K562 (cell line): ENCODE measurements around the gene TRMT1. TPM values are rescaled to one million over a fixed set of nuclear protein-coding genes. Genes with fewer than 3 reads are reported as not detected.

Experiments
- ARID4B ChIP-seq: sonication (generic); formaldehyde crosslinking; IDR thresholded peaks from 2 replicates; pipeline ENCODE4 v1.8.0; 2022; ENCODE audit warnings: mild to moderate bottlenecking, missing genetic modification reagents
- DDX20 ChIP-seq: fragments of 450-650 bp; IDR thresholded peaks from 2 replicates; pipeline ENCODE4 v1.6.1; 2016; ENCODE audit warnings: missing genetic modification characterization, low read depth, mild to moderate bottlenecking, missing compliant biosample characterization, moderate library complexity
- E2F6 ChIP-seq, 2 experiments: IDR thresholded peaks; 2 replicates each; pipeline ENCODE4 v1.6.1; 2011; ENCODE audit warnings: borderline replicate concordance in 1 of 2, control low read depth in 1 of 2, low read depth in 1 of 2, low read length in 1 of 2, mild to moderate bottlenecking in 1 of 2, mixed read lengths in 1 of 2, moderate library complexity in 1 of 2; ENCODE audit not compliant: insufficient read depth in 1 of 2, insufficient read length in 1 of 2, poor library complexity in 1 of 2, severe bottlenecking in 1 of 2; ENCODE audit errors: extremely low read depth in 1 of 2
- HDAC1 ChIP-seq, 2 experiments: fragments of 450-650 bp; IDR thresholded peaks; 2 replicates each; pipeline ENCODE4 v1.6.1; 2016 to 2017; ENCODE audit warnings: inconsistent platforms in 1 of 2, mild to moderate bottlenecking in 1 of 2, moderate library complexity in 1 of 2
- HDAC8 ChIP-seq: fragments of 450-650 bp; IDR thresholded peaks from 2 replicates; pipeline ENCODE4 v1.6.1; 2016; ENCODE audit warnings: mild to moderate bottlenecking, missing genetic modification characterization, moderate library complexity, missing compliant biosample characterization
- IRF1 ChIP-seq: sonication (generic); formaldehyde crosslinking; IDR thresholded peaks from 2 replicates; pipeline ENCODE4 v1.8.0; 2022; ENCODE audit warnings: missing genetic modification reagents, mild to moderate bottlenecking, borderline replicate concordance
- KDM4B ChIP-seq, 2 experiments: fragments of 450-650 bp in 1 of 2; sonication (generic) in 1 of 2; IDR thresholded peaks; 2 replicates each; pipeline ENCODE4 v1.6.1; 2016 to 2017; ENCODE audit warnings: borderline replicate concordance in 2 of 2, antibody characterized with exemption in 1 of 2, low read depth in 1 of 2, mild to moderate bottlenecking in 1 of 2
- KHSRP ChIP-seq: fragments of 450-650 bp; IDR thresholded peaks from 2 replicates; pipeline ENCODE4 v1.6.1; 2017
- NCOA1 ChIP-seq: fragments of 450-650 bp; IDR thresholded peaks from 2 replicates; pipeline ENCODE4 v1.6.1; 2016; ENCODE audit warnings: low read depth
- NFIC ChIP-seq: fragments of 450-650 bp; IDR thresholded peaks from 2 replicates; pipeline ENCODE4 v1.6.1; 2017; ENCODE audit warnings: mild to moderate bottlenecking, inconsistent platforms
- NR1H2 ChIP-seq: sonication (generic); formaldehyde crosslinking; IDR thresholded peaks from 2 replicates; pipeline ENCODE4 v1.4.0; 2020; ENCODE audit warnings: mild to moderate bottlenecking, missing genetic modification reagents
- PREB ChIP-seq: sonication (generic); formaldehyde crosslinking; IDR thresholded peaks from 2 replicates; pipeline ENCODE4 v1.8.1; 2023; ENCODE audit warnings: mild to moderate bottlenecking, missing genetic modification reagents
- RBFOX2 ChIP-seq: fragments of 200-400 bp; formaldehyde crosslinking; IDR thresholded peaks from 2 replicates; pipeline ENCODE4 v1.6.1; 2017; ENCODE audit warnings: low read depth, mild to moderate bottlenecking, low read length, moderate library complexity
- SFPQ ChIP-seq: fragments of 200-400 bp; formaldehyde crosslinking; IDR thresholded peaks from 2 replicates; pipeline ENCODE4 v1.6.1; 2017; ENCODE audit warnings: mild to moderate bottlenecking, low read depth, low read length, moderate library complexity
- TGIF2 ChIP-seq: sonication (generic); formaldehyde crosslinking; IDR thresholded peaks from 2 replicates; pipeline ENCODE4 v1.8.1; 2022; ENCODE audit warnings: mild to moderate bottlenecking, missing genetic modification reagents, moderate library complexity
- ZNF12 ChIP-seq: sonication (generic); formaldehyde crosslinking; IDR thresholded peaks from 2 replicates; pipeline ENCODE4 v1.4.0; 2020; ENCODE audit warnings: mild to moderate bottlenecking, missing genetic modification reagents
- ZNF23 ChIP-seq: fragments of 250-450 bp; sonication (Bioruptor Pico); IDR thresholded peaks from 2 replicates; pipeline ENCODE4 v1.4.0; 2020; ENCODE audit warnings: mild to moderate bottlenecking
- ZNF324 ChIP-seq: fragments of 250-450 bp; sonication (Bioruptor Pico); IDR thresholded peaks from 2 replicates; pipeline ENCODE4 v1.4.0; 2020; ENCODE audit warnings: mild to moderate bottlenecking
- ZNF347 ChIP-seq: fragments of 450-650 bp; formaldehyde crosslinking; IDR thresholded peaks from 2 replicates; pipeline ENCODE4 v1.4.0; 2020; ENCODE audit warnings: low read depth, mild to moderate bottlenecking, moderate library complexity
- polyA plus RNA-seq, 8 experiments: library from polyadenylated mRNA; depleted of rRNA in 4 of 8; stranded (reverse) in 5 of 8; unstranded in 3 of 8; fragments of >200 nt; fragmentation: Nextera tagmentation in 2 of 8; fragmentation: Illumina TruSeq in 1 of 8; extraction: Ambion mirVana in 2 of 8; extraction: Trizol in 1 of 8; gene quantifications; 2 replicates each; pipeline versions ENCODE4 v1.2.1 to v1.2.3, GENCODE V29; 2011 to 2014; ENCODE audit warnings: inconsistent platforms in 1 of 8, missing spikeins in 1 of 8
- total RNA-seq, 7 experiments: library from RNA; depleted of rRNA in 6 of 7; stranded (reverse); fragments of >200 nt in 6 of 7; fragmentation: Illumina TruSeq in 2 of 7; extraction: Trizol in 2 of 7; gene quantifications; 2 replicates each; pipeline versions ENCODE4 v1.2.1 to v1.2.3, GENCODE V29; 2011 to 2021; ENCODE audit warnings: low replicate concordance in 1 of 7

Gene TRMT1
- total and polyA plus RNA-seq, 9 of the 15 experiments (the other 6 are each of a cell fraction or from before 2014, with no cell fraction given) = 5.8 to 158 (median 54.3) TPM

GRCh38 chr19:13079542-13079986, 37.0 kb downstream of the TRMT1 start (continued):
- no peak for TF ChIP-seq SFPQ
- TF ChIP-seq PREB (CRISPR knock-in tag) = no peak
- TF ChIP-seq ZNF347 (CRISPR knock-in tag) = no peak
- no peak for TF ChIP-seq ARID4B (CRISPR knock-in tag)
- TF ChIP-seq E2F6 (IDR thresholded peaks at IDR 0.05; ENCODE audit: borderline replicate concordance in 1 of 2, extremely low read depth in 1 of 2, insufficient read depth in 1 of 2, insufficient read length in 1 of 2, low read depth in 1 of 2, low read length in 1 of 2, poor library complexity in 1 of 2, severe bottlenecking in 1 of 2) = peak; percentile 37 to 57
- 0 out of 4 replicates have a peak, but pooled peaks of 1 of the 2 experiments have one; percentile 35 for TF ChIP-seq HDAC1 (IDR thresholded peaks at IDR 0.05)
- TF ChIP-seq NR1H2 = no peak
- no peak for TF ChIP-seq NCOA1
- no peak for TF ChIP-seq KHSRP
- TF ChIP-seq RBFOX2 = peak; percentile 55
- no peak for TF ChIP-seq DDX20 (tag)
- peak; percentile 93 for TF ChIP-seq NFIC
- TF ChIP-seq ZNF324 (CRISPR knock-in tag) = no peak
- TF ChIP-seq ZNF23 (CRISPR knock-in tag) = no peak
- TF ChIP-seq KDM4B (IDR thresholded peaks at IDR 0.05; ENCODE audit: borderline replicate concordance in 2 of 2, low read depth in 1 of 2) = no peak
- no peak for TF ChIP-seq HDAC8 (tag)
- TF ChIP-seq IRF1 (CRISPR knock-in tag) = no peak
- no peak for TF ChIP-seq ZNF12 (CRISPR knock-in tag)
- TF ChIP-seq TGIF2 (CRISPR knock-in tag) = no peak
